DMS114 treated with DMSO at 0.1 percent for 48 hours (cell line): ENCODE data around the gene MAN1C1.
A peak's percentile ranks its signal among the peaks of the same experiment; 100 is the strongest.
"Not testable (repeated sequence)": the region's sequence is repeated elsewhere in the genome, so short reads cannot be mapped to it uniquely, and the experiment has no call there.

Source experiments
- DNase-seq: peaks from one replicate; lab custom pipeline; 2025; ENCODE audit not compliant: unreplicated experiment; lab: John Stamatoyannopoulos, UW

The MAN1C1 gene

GRCh38 chr1:25583519-25584370 lies 32.8 kb upstream of the MAN1C1 start:
- no peak for DNase-seq

GRCh38 chr1:25586181-25586588 lies 30.4 kb upstream of the MAN1C1 start:
- no peak for DNase-seq

- DNase-seq: no peak
These were observed 29.3 kb upstream of the MAN1C1 start for GRCh38 chr1:25587290-25587689.

GRCh38 chr1:25588224-25588623 lies 28.4 kb upstream of the MAN1C1 start:
- not testable (repeated sequence) for DNase-seq

GRCh38 chr1:25588786-25589185 lies 27.8 kb upstream of the MAN1C1 start:
- DNase-seq: not testable (repeated sequence)

GRCh38 chr1:25590096-25590824 lies 26.3 kb upstream of the MAN1C1 start:
- no peak for DNase-seq

- DNase-seq: no peak
These were observed 22.7 kb upstream of the MAN1C1 start for GRCh38 chr1:25593861-25594260.

GRCh38 chr1:25594971-25595370 lies 21.6 kb upstream of the MAN1C1 start:
- DNase-seq: no peak

GRCh38 chr1:25596641-25597040 lies 19.9 kb upstream of the MAN1C1 start:
- not testable (repeated sequence) for DNase-seq

GRCh38 chr1:25598879-25599278 lies 17.7 kb upstream of the MAN1C1 start:
- no peak for DNase-seq

- DNase-seq: no peak
These were observed 16.5 kb upstream of the MAN1C1 start for GRCh38 chr1:25599969-25600610.

GRCh38 chr1:25600971-25601699 lies 15.5 kb upstream of the MAN1C1 start:
- not testable (repeated sequence) for DNase-seq

- not testable (repeated sequence) for DNase-seq
These were observed 12.6 kb upstream of the MAN1C1 start for GRCh38 chr1:25603779-25604538.

- DNase-seq: no peak
These were observed 9.5 kb upstream of the MAN1C1 start for GRCh38 chr1:25607123-25607522.

- DNase-seq: peak; percentile 61
These were observed 8.0 kb upstream of the MAN1C1 start for GRCh38 chr1:25608488-25609178.

GRCh38 chr1:25609921-25610320 lies 6.7 kb upstream of the MAN1C1 start:
- DNase-seq: no peak

- DNase-seq: no peak
These were observed 5.6 kb upstream of the MAN1C1 start for GRCh38 chr1:25610822-25611630.

GRCh38 chr1:25611843-25612242 lies 4.7 kb upstream of the MAN1C1 start:
- DNase-seq: no peak

GRCh38 chr1:25612421-25612820 lies 4.2 kb upstream of the MAN1C1 start:
- no peak for DNase-seq
